Activated naive CD4-positive, alpha-beta T cell treated with anti-CD3 and anti-CD28 coated beads for 36 hours (primary cell): Measurements from ENCODE around the gene OPN1SW. TPM values are rescaled to one million over a fixed set of nuclear protein-coding genes. Genes with fewer than 3 reads are reported as not detected.

Experiments
- CTCF ChIA-PET: fragments of 350-600 bp; sonication (Branson Sonifier 250); formaldehyde crosslinking; loops from one replicate; lab custom pipeline; 2021; ENCODE audit warnings: antibody characterized with exemption; lab: Charles Lee
- DNase-seq: peaks from one replicate; pipeline ENCODE4 v3.0.0-alpha.2; 2020
- H3K27ac Mint-ChIP-seq: one replicate; pipeline ENCODE4 v1.8.0; 2021; ENCODE audit warnings: mild to moderate bottlenecking, mixed read lengths
- H3K27me3 Mint-ChIP-seq: one replicate; pipeline ENCODE4 v1.8.0; 2021; ENCODE audit warnings: low read depth, mixed read lengths
- H3K36me3 Mint-ChIP-seq: one replicate; pipeline ENCODE4 v1.8.0; 2021; ENCODE audit warnings: low read depth, mixed read lengths
- H3K4me1 Mint-ChIP-seq: one replicate; pipeline ENCODE4 v1.8.0; 2021; ENCODE audit warnings: low read depth, mixed read lengths
- H3K4me3 Mint-ChIP-seq: one replicate; pipeline ENCODE4 v1.8.0; 2021; ENCODE audit warnings: mild to moderate bottlenecking, moderate library complexity, mixed read lengths
- H3K9me3 Mint-ChIP-seq: one replicate; pipeline ENCODE4 v1.8.0; 2021; ENCODE audit warnings: mixed read lengths
- intact Hi-C: fragments of 100-400 bp; cut with micrococcal nuclease; formaldehyde crosslinking; loops from one replicate; pipeline ENCODE4 v1.15.1; 2023
- total RNA-seq, 2 experiments: library from RNA; stranded (reverse); gene quantifications; one replicate each; pipeline ENCODE4 v1.2.3, GENCODE V29; 2021

The OPN1SW gene
- total RNA-seq, 2 experiments from 2014 or later: not detected

DNA sequence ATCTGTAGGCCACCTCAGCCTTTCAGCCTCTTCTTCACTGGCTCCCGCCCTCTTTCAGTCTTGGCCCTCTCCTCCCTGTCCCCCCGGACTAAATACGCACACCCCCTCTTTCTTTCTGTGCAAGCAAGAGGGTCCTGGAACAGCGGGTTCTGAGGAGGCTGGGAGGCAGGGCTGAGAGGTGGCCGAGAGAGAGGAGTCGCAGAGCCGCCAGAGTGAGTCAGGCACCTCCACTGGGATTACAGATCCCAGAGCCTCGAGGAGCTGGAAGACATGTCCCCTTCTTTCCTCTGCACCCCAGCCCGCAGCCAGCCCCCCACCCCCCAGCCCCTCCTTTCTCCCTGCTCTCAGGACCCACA lies 16.4 kb upstream of the OPN1SW start:
- Mint-ChIP-seq H3K4me3 (peak overlapping the region; percentile 82), H3K27ac (no peak overlapping the region), H3K27me3 (peaks cover 3% of the 10 kb centered on the region), H3K4me1 (peaks cover 3% of the 10 kb centered on the region), H3K36me3 (no peaks in the 10 kb centered on the region), H3K9me3 (no peaks in the 10 kb centered on the region)
- intact Hi-C loops: loop anchor here (1.0 to 5.0 kb wide), 5 partner anchors 53 to 449 kb away; partner anchors contain the start of genes ATP6V1F, CALU and RBM28
- CTCF ChIA-PET: interaction anchor here (0.9 kb wide), 1 partner anchor 40 kb away, joined by 3 read pairs; no protein-coding TSS in a partner anchor
- no peak for DNase-seq

DNA sequence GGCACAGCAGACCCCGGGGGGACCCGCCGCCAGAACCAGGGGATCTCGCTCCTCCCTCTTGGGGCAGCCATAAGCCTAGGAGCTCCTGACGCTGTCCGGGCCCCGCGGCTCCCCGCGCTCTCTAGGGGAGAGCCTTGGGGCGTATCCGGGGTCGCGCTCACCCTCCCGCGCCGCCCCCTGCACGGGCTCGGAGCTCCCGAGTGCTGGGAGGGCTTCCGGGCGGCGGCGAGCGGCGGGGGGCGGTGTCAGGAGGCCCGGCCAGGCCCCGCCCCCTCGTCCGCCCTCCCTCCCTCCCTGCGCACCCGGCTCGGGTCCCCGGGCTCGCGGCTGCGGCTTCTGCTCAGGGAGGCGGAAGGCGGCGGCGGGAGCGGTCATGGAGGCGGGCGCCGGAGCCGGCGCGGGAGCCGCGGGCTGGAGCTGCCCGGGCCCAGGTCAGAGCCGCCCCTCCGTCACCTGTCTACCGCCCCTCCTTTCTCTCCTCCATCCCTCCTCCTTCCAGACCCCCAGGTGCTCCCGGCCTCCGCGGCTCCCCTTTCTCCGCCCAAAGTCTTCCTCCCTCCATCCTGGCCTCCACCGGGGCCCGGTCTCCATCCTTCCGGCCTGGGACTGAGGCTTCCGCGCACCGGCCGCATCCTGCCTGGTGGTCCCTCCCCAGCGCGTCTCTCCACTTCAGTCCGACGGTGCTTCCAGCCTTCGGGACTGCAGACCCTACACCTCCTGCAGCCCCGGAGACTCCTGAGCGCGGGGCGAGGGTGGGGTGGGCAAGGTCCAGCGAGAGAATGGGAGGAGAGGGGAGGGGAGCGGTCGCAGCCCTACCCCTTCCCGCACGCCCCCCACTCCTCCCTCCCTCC lies 15.8 kb upstream of the OPN1SW start, which contains the start of gene CCDC136:
Gene CCDC136 (plus strand): TSS at position 848 of the 851 bp plus-strand sequence. CDS start 444 bp downstream, outside the sequence.
- H3K4me1 Mint-ChIP-seq: peaks cover 3% of the 10 kb centered on the region
- no peak within 1 kb of the TSS for H3K27ac Mint-ChIP-seq
- intact Hi-C loops: loop anchor here (1.0 to 5.0 kb wide), 5 partner anchors 52 to 448 kb away; partner anchors contain the start of genes ATP6V1F, CALU and RBM28
- no peaks in the 10 kb centered on the region for H3K36me3 Mint-ChIP-seq
- peak; percentile 79 for DNase-seq
- no peaks in the 10 kb centered on the region for H3K9me3 Mint-ChIP-seq
- H3K4me3 Mint-ChIP-seq: peak within 1 kb of the TSS; percentile 82
- peaks cover 3% of the 10 kb centered on the region for H3K27me3 Mint-ChIP-seq
- CTCF ChIA-PET: no interaction called here

GRCh38 chr7:128790315-128791041 lies 14.9 kb upstream of the OPN1SW start:
- Mint-ChIP-seq H3K27ac (no peak overlapping the region), H3K27me3 (peaks cover 3% of the 10 kb centered on the region), H3K4me1 (peaks cover 3% of the 10 kb centered on the region), H3K9me3 (no peaks in the 10 kb centered on the region), H3K4me3 (peak overlapping the region; percentile 59), H3K36me3 (no peaks in the 10 kb centered on the region)
- intact Hi-C loops: loop anchor here (1.0 to 5.0 kb wide), 5 partner anchors 51 to 447 kb away; partner anchors contain the start of genes ATP6V1F, CALU and RBM28
- no peak for DNase-seq
- CTCF ChIA-PET: interaction anchor here (0.6 kb wide), 1 partner anchor 448 kb away, joined by 3 read pairs; no protein-coding TSS in a partner anchor

GRCh38 chr7:128788446-128789412 lies 13.1 kb upstream of the OPN1SW start:
- DNase-seq: no peak
- CTCF ChIA-PET: no interaction called here
- Mint-ChIP-seq H3K36me3 (no peaks in the 10 kb centered on the region), H3K27ac (no peak overlapping the region), H3K4me3 (no peak overlapping the region), H3K9me3 (no peaks in the 10 kb centered on the region), H3K27me3 (peaks cover 3% of the 10 kb centered on the region), H3K4me1 (peaks cover 3% of the 10 kb centered on the region)
- intact Hi-C loops: no loop called here

DNA sequence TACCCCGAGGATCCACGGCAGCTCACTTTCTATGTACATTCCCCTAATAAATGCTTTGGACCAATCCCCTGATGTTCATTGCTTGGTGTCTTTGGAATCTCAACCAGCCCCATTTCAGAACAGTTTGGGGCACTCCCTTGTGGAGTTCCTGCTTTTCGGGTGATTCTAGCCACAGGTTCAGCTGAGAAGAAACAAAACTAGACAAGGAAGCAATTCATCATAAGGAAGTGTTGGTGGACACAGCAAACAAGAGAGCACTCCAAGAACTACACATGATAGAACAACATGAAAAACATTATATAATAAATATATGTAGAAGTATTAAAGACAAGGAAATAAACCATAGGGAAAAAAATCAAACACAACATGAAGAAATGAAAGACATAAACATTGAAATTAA lies 10.1 kb upstream of the OPN1SW start:
- H3K9me3 Mint-ChIP-seq: no peaks in the 10 kb centered on the region
- no peak overlapping the region for H3K27ac Mint-ChIP-seq
- H3K36me3 Mint-ChIP-seq: no peaks in the 10 kb centered on the region
- H3K27me3 Mint-ChIP-seq: peaks cover 3% of the 10 kb centered on the region
- no peak for DNase-seq
- CTCF ChIA-PET: interaction anchor here (1.5 kb wide), 1 partner anchor 98 kb away, joined by 5 read pairs; no protein-coding TSS in a partner anchor
- peaks cover 3% of the 10 kb centered on the region for H3K4me1 Mint-ChIP-seq
- H3K4me3 Mint-ChIP-seq: no peak overlapping the region
- intact Hi-C loops: no loop called here

DNA sequence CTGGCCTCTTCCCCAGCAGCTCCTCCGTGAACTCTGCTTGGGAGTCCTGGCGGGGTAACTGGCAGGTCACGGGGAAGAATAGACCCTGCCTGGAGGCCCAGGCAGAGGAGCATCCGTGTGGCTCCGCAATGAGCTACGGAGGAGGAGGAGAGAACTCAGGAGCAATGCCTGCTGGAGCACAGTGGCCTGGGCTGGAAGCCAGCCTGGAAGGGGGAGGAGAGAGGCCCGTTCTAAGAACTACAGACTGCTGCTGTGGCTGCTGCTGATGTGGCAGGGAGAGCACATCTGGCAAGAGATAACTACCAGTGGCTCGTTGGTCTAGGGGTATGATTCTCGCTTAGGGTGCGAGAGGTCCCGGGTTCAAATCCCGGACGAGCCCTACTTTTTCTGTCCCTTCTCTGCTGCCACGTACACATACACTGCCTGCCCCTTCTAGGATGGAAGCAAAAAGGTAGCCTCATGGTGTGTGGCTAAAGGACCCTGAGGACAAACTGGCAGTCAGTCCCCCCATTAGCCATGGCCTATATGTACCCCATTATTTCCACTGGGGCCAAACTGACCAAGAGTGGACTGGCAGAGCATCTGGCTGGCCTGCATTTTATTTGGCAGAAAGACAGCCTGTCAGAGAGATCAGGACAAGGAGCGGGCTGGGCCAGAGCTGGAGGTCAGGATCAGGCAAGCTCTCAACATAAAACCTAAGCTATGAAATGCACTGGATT lies 7.7 kb upstream of the OPN1SW start:
- peaks cover 2% of the 10 kb centered on the region for H3K9me3 Mint-ChIP-seq
- H3K27ac Mint-ChIP-seq: no peak overlapping the region
- intact Hi-C loops: no loop called here
- H3K4me1 Mint-ChIP-seq: peaks cover 2% of the 10 kb centered on the region
- CTCF ChIA-PET: interaction anchor here (1.0 kb wide), 1 partner anchor 113 kb away, joined by 3 read pairs; no protein-coding TSS in a partner anchor
- no peaks in the 10 kb centered on the region for H3K36me3 Mint-ChIP-seq
- H3K27me3 Mint-ChIP-seq: no peaks in the 10 kb centered on the region
- no peak for DNase-seq
- H3K4me3 Mint-ChIP-seq: no peak overlapping the region

DNA sequence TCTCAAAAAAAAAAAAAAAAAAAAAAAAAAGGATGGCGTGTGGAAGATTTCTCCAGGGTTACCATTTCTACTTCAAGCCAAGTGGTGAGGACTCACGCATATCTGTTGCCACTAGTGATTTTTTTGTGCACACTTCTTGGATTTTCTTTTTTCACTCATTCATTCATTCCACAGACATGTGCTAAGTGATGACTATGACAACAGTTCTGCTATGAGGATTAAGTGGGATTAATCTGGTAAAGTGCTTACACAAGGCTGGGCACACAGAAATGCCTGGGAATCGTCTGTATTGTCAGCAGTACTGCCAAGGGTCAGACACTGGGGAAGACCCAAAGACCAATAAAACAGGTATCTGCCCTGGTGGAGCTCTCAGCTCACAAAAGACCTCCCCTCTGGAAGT lies 6.3 kb upstream of the OPN1SW start:
- Mint-ChIP-seq H3K27me3 (no peaks in the 10 kb centered on the region), H3K36me3 (no peaks in the 10 kb centered on the region), H3K9me3 (peaks cover 15% of the 10 kb centered on the region), H3K27ac (no peak overlapping the region), H3K4me1 (peaks cover 15% of the 10 kb centered on the region), H3K4me3 (no peak overlapping the region)
- CTCF ChIA-PET: interaction anchor here (0.6 kb wide), 1 partner anchor 110 kb away, joined by 3 read pairs; no protein-coding TSS in a partner anchor
- DNase-seq: no peak
- intact Hi-C loops: no loop called here

GRCh38 chr7:128781126-128781525 lies 5.5 kb upstream of the OPN1SW start:
- no peak overlapping the region for H3K4me3 Mint-ChIP-seq
- peaks cover 19% of the 10 kb centered on the region for H3K9me3 Mint-ChIP-seq
- CTCF ChIA-PET: interaction anchor here (0.6 to 0.7 kb wide), 3 partner anchors 109 to 1723 kb away, joined by 3 to 4 read pairs (median 3); no protein-coding TSS in a partner anchor
- no peaks in the 10 kb centered on the region for H3K27me3 Mint-ChIP-seq
- no peak for DNase-seq
- no peak overlapping the region for H3K27ac Mint-ChIP-seq
- intact Hi-C loops: no loop called here
- no peaks in the 10 kb centered on the region for H3K36me3 Mint-ChIP-seq
- peaks cover 20% of the 10 kb centered on the region for H3K4me1 Mint-ChIP-seq

DNA sequence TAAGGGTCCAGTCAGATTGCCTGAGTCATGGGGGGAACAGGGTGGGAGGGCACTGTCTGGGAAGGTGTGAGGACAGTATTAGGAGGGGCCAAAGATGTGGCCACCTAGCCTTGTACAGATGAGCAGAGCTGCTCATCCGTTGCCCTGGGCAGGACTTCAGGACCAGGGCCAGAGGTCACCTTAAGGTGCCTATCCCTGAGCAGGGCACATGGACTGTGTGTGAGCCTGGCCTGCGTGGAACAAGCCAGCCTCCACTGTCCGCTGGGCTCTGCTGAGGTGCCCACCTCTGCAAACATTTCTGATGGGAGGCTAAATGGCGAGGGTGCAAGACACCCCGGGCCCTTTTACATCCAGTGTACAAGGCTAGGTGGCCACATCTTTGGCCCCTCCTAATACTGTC lies 3.4 kb upstream of the OPN1SW start:
- Mint-ChIP-seq H3K4me3 (no peak overlapping the region), H3K36me3 (peaks cover 13% of the 10 kb centered on the region), H3K4me1 (peaks cover 20% of the 10 kb centered on the region), H3K27ac (no peak overlapping the region), H3K27me3 (no peaks in the 10 kb centered on the region), H3K9me3 (peaks cover 19% of the 10 kb centered on the region)
- CTCF ChIA-PET: no interaction called here
- intact Hi-C loops: no loop called here
- DNase-seq: no peak

GRCh38 chr7:128777156-128778123 lies 1.8 kb upstream of the OPN1SW start:
- Mint-ChIP-seq H3K36me3 (peaks cover 22% of the 10 kb centered on the region), H3K4me3 (no peak overlapping the region), H3K27ac (peak overlapping the region; percentile 25), H3K4me1 (peaks cover 20% of the 10 kb centered on the region), H3K9me3 (peaks cover 19% of the 10 kb centered on the region), H3K27me3 (no peaks in the 10 kb centered on the region)
- CTCF ChIA-PET: interaction anchor here (0.7 to 1.2 kb wide), 3 partner anchors 10 to 1186 kb away, joined by 3 to 4 read pairs (median 3); no protein-coding TSS in a partner anchor
- intact Hi-C loops: no loop called here
- DNase-seq: no peak
